Esophagus (tissue), 2 donors: Measurements from ENCODE around the gene CD200. TPM values are rescaled to one million over a fixed set of nuclear protein-coding genes. Genes with fewer than 3 reads are reported as not detected.
A peak's percentile ranks its signal among the peaks of the same experiment; 100 is the strongest.
"Not testable (repeated sequence)": the region's sequence is repeated elsewhere in the genome, so short reads cannot be mapped to it uniquely, and the experiment has no call there.

ENCODE experiments used
- H3K27ac ChIP-seq, 2 donors: one replicate each; pipeline ENCODE4 v1.5.1; 2013; ENCODE audit warnings: low read depth in 2 of 2, mild to moderate bottlenecking in 2 of 2, inconsistent platforms in 1 of 2, low read length in 1 of 2, moderate library complexity in 1 of 2
- H3K27me3 ChIP-seq, 2 donors: one replicate each; pipeline ENCODE4 v1.6.1; 2013; ENCODE audit warnings: low read length in 2 of 2, control low read depth in 1 of 2, mild to moderate bottlenecking in 1 of 2; ENCODE audit not compliant: insufficient read depth in 2 of 2, control insufficient read depth in 1 of 2
- H3K36me3 ChIP-seq, 2 donors: one replicate each; pipeline ENCODE4 v1.6.1; 2013; ENCODE audit warnings: low read length in 1 of 2; ENCODE audit not compliant: control insufficient read depth in 2 of 2, insufficient read depth in 2 of 2
- H3K4me1 ChIP-seq, 2 donors: one replicate each; pipeline ENCODE4 v1.6.1; 2013; ENCODE audit warnings: low read length in 1 of 2; ENCODE audit not compliant: control insufficient read depth in 2 of 2, insufficient read depth in 2 of 2
- H3K4me3 ChIP-seq, 2 donors: one replicate each; pipeline ENCODE4 v1.5.1; 2013; ENCODE audit warnings: low read length in 2 of 2, mild to moderate bottlenecking in 2 of 2, low read depth in 1 of 2, moderate library complexity in 1 of 2
- H3K9me3 ChIP-seq, 2 donors: one replicate each; pipeline ENCODE4 v1.6.1; 2013; ENCODE audit warnings: mild to moderate bottlenecking in 2 of 2, low read depth in 1 of 2, low read length in 1 of 2, moderate library complexity in 1 of 2; ENCODE audit not compliant: control insufficient read depth in 2 of 2, insufficient read depth in 1 of 2
- WGBS, 2 donors: extraction: QIAGEN DNeasy Blood & Tissue Kit; methylation state at CpG; one replicate each; pipeline ENCODE4 v1.1.7; 2013; 5-methylcytosine and 5-hydroxymethylcytosine counted together
- polyA plus RNA-seq, 2 donors: library from polyadenylated mRNA; stranded (reverse); fragments of 200-250 nt; gene quantifications; one replicate each; pipeline ENCODE4 v1.2.3, GENCODE V29; 2013
- donor health status: healthy with polysubstance abuse.
- donor health status: Bipolar disorder and iron deficiency.

The CD200 gene
- polyA plus RNA-seq, 2 donors, result 0.90 to 3.0 TPM

DNA sequence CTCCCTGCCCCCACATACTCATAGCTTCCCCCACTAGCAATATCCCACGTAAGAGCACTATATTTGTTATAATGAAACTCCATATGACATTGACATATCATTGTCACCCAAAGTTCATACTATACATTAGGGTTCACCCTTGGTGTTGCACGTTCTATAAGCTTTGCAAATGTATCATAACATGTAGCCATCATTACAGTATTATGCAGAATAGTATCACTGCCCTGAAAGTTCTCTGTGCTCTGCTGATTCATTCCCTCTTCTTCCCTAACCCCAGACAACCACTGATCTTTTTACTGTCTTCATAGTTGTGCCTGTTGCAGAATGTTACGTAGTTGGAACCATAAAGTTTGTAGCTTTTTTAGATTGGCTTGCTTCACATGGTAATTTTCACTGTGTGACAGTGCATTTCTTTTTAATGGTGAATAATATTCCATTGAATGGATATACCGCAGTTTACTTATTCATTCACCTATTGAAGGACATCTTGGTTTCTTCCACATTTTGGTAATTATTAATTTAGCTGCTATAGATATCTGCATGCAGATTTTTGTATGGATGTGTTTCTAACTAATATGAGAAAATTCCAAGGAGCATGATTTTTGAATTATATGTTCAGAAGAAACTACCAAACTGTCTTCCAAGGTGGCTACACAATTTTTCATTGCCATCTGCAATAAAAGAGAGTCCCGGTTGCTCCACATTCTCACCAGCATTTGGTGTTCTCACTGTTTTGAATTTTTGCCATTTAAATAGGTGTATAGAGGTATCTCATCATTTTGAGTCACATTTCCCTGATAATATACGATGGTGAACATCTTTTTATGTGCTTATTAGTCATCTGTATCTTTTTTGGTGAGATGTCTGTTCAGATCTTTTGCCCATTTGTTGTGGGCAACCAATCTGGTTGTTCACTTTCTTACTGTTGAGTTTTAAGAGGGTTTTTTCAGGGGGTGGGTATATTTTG is 59.7 kb downstream of the CD200 start:
- Histone ChIP-seq H3K9me3 (no peaks in the 10 kb centered on the region), H3K4me3 (no peak overlapping the region), H3K27ac (no peak overlapping the region), H3K4me1 (no peaks in the 10 kb centered on the region), H3K27me3 (no peaks in the 10 kb centered on the region), H3K36me3 (no peaks in the 10 kb centered on the region)
- WGBS, 2 donors, result 71 to 75% methylated on average over 6 of the region's 6 CpGs

DNA sequence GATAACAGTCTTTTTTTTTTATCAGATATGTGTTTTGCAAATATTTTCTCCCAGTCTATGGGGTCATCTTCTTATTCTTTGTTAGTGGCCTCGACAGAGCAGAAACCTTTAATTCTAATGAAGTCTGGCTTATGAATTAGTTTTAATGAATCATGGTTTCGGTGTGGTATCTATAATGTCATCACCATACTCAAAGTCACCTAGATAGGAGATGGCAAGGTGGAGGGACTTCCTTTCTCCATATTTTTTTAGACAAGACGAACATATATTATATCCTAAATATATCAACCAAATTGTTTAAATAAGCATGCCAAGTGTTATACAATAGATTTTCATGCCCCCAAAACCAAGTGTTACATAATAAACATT is 60.4 kb downstream of the CD200 start:
- WGBS, 2 donors, result 54 to 61% methylated on average over 3 of the region's 3 CpGs
- H3K4me1 ChIP-seq, result no peaks in the 10 kb centered on the region

DNA sequence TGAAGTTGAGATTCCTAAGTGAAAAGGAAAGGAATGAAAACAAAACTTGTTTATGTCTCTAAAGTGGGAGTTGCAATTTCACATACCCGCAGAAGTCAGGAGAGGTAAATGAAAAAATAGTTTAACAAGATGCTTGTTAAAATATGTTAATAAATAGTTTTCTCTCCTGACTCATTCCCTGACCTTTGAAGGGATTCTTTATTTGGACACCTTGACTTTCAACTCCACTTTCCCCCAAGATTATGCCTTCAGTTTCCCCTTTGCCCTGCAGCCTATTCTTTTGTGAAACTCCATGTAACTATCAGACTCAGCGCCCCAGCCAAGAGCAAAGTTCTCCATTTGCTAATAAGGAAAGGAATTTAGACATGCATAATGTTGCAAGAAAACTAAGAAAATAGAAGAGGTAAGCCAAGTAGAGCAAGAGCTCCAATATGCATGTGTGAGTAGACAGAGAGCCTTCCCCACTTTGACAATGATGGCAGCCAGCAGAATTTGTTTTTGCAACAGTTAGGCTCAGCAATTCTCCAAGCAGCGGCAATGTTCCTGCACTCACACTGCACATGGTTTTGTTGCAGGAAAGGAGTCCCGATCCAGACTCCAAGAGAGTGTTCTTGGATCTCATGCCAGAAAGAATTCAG is 61.2 kb downstream of the CD200 start:
- Histone ChIP-seq H3K36me3 (no peaks in the 10 kb centered on the region), H3K4me1 (no peaks in the 10 kb centered on the region), H3K9me3 (no peaks in the 10 kb centered on the region), H3K27me3 (no peaks in the 10 kb centered on the region), H3K4me3 (no peak overlapping the region), H3K27ac (no peak overlapping the region)
- WGBS, 2 donors, result 60 to 70% methylated on average over 4 of the region's 4 CpGs

More for the DNA sequence above, 60.4 kb downstream of the CD200 start:
- Histone ChIP-seq H3K4me3 (no peak overlapping the region), H3K36me3 (no peaks in the 10 kb centered on the region), H3K27ac (no peak overlapping the region), H3K9me3 (no peaks in the 10 kb centered on the region), H3K27me3 (no peaks in the 10 kb centered on the region)

DNA sequence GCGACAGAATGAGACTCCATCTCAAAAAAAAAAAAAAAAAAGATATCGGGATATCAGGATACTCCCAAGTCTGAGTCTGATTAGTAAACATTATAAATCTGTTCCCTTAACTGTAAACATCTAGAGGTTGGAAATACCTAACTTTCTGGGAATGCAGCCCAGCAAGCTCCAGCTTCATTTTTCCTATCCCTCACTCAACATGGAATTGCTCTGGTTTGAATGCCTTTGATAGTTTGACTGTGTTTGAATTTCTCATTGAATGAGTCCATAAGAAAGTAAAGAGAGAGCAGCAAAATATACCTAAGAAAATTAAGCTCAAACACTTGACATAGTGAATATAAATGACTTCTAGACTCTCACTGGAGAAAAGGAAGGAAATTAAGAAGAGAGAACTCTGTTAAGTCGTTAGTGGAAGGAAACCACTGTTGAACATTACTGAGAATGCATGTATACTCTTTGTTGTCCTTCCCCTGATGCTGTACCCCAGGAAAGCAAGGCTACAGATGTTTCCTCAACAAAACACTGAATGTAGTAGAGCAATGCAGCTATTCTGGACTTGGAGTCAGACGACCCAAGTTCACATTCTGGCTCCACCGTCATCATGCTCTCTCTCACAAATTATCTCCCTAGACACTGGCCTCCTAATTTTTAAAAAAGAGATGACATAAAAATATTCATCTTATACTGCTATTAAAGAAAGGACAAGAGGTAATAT is 62.4 kb downstream of the CD200 start:
- WGBS, 2 donors, result 47 to 59% methylated on average over 5 of the region's 5 CpGs
- Histone ChIP-seq H3K4me1 (no peaks in the 10 kb centered on the region), H3K27ac (peak overlapping the region in 1 of 2 donors; percentile 5), H3K4me3 (no peak overlapping the region), H3K36me3 (no peaks in the 10 kb centered on the region), H3K27me3 (no peaks in the 10 kb centered on the region), H3K9me3 (no peaks in the 10 kb centered on the region)

DNA sequence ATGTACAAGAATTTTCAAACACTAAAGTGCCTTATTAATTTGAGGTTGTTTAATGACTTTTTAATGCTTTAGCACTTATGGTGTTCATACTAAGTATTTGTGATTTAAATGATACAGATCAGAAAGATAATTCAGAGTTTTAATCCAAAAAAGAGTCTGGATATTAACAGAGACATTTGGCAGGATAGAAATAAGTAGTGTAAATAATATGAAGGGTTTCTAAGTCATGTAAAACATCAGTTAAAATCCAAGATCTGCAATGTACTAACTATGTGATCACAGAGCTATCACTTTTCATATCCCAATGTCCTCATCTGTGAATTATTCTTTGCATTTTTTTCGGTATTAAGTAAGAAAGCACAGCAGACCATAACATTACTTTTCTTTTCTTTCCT is 62.9 kb downstream of the CD200 start:
- no peaks in the 10 kb centered on the region for H3K27me3 ChIP-seq
- WGBS, 2 donors, result 0% methylated on average over 1 of the region's 1 CpG
- H3K4me1 ChIP-seq, result no peaks in the 10 kb centered on the region

DNA sequence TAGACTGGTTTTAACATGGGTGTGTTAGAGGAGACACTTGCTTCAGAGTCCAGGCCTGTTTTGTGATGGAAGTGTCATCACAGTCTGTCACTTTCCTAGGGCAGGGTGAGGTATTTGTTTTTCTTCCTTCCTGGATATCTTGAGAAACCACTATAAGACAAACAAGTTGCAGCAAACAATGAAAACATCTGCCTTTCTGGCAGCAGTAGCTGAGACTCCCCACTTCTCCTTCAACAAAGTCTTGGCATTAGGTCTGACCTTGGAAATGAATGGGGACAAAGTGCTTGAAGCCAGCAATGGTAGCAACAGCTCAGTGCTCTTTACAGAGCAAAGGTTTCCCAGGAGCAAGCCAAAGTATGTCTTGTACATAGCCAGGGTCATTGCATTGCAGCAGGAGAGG is 64.6 kb downstream of the CD200 start:
- no peaks in the 10 kb centered on the region for H3K27me3 ChIP-seq
- no peaks in the 10 kb centered on the region for H3K36me3 ChIP-seq
- no peaks in the 10 kb centered on the region for H3K4me1 ChIP-seq
- H3K4me3 ChIP-seq, result no peak overlapping the region
- H3K9me3 ChIP-seq, result no peaks in the 10 kb centered on the region
- H3K27ac ChIP-seq, result no peak overlapping the region

More for the DNA sequence above, 62.9 kb downstream of the CD200 start:
- Histone ChIP-seq H3K4me3 (no peak overlapping the region), H3K9me3 (no peaks in the 10 kb centered on the region), H3K36me3 (no peaks in the 10 kb centered on the region), H3K27ac (no peak overlapping the region)

DNA sequence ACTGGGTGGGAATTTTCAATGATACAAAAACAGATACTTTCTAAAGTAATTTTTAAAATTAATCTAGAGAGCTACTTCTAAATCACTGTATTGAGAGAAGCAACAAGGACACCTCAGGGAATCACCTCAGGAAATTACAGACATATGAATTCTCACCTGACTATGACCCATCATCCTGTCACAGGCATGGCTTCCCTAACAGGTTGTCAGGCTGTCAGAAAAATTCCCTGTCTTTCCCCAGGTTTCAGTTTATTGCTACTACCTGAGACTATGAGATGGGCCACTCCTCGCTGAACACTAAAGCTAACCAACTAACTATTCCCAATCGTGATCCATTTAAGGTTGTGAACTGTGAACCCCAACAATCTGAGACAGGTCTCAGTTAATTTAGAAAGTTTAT is 66.1 kb downstream of the CD200 start:
- 85 to 91% methylated on average over 2 of the region's 2 CpGs for WGBS, 2 donors
- Histone ChIP-seq H3K36me3 (no peaks in the 10 kb centered on the region), H3K4me3 (no peak overlapping the region), H3K27me3 (no peaks in the 10 kb centered on the region), H3K4me1 (no peaks in the 10 kb centered on the region), H3K27ac (no peak overlapping the region), H3K9me3 (no peaks in the 10 kb centered on the region)

DNA sequence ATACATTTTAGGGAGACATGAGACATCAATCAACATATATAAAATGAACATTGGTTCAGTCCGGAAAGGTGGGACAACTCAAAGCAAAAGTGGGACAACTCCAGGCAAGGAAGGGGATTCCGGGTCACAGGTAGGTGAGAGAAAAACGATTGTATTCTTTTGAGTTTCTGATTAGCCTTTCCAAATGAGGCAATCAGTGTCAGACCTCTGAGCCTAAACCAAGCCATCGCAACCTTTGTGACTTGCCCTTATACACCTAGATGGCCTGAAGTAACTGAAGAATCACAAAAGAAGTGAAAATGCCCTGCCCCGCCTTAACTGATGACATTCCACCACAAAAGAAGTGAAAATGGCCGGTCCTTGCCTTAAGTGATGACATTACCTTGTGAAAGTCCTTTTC is 66.6 kb downstream of the CD200 start:
- whole genome bisulfite sequencing, 2 donors, result 89 to 91% methylated on average over 5 to 6 of the region's 6 CpGs
- H3K4me3 ChIP-seq, H3K4me1 ChIP-seq, H3K36me3 ChIP-seq, H3K27me3 ChIP-seq, H3K9me3 ChIP-seq, H3K27ac ChIP-seq: not testable (repeated sequence)

DNA sequence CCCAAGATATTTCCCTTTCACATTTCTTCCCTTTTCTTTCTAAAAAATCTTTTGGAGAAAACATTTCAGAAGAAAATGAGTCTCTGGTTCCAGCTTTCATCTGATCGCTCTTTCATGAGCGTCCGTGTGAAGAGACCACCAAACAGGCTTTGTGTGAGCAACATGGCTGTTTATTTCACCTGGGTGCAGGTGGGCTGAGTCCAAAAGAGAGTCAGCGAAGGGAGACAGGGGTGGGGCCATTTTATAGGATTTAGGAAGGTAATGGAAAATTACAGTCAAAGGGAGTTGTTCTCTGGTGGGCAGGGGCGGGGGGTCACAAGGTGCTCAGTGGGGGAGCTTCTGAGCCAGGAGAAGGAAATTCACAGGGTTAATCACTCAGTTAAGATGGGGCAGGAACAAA is 67.4 kb downstream of the CD200 start:
- H3K36me3 ChIP-seq, H3K27ac ChIP-seq, H3K4me1 ChIP-seq, H3K27me3 ChIP-seq, H3K9me3 ChIP-seq, H3K4me3 ChIP-seq: not testable (repeated sequence)
- 93 to 94% methylated on average over 5 of the region's 5 CpGs for WGBS, 2 donors
